HG02943 (cell line): ENCODE data around the gene CCDC146.
"Not testable (repeated sequence)": the region's sequence is repeated elsewhere in the genome, so short reads cannot be mapped to it uniquely, and the experiment has no call there.

ENCODE experiments used
- ATAC-seq: cut with Tn5 transposase; IDR thresholded peaks from one replicate; pipeline ENCODE4 v1.9.1; 2021; ENCODE audit warnings: mild to moderate bottlenecking, low read depth, moderate library complexity; ENCODE audit not compliant: unreplicated experiment

Gene CCDC146

GRCh38 chr7:77199013-77199966 lies 76.9 kb downstream of the CCDC146 start, which contains the start of gene FGL2:
FGL2 (minus strand) TSS chr7:77199819; CDS start chr7:77199793, 26 bp downstream.
- no peak for ATAC-seq

GRCh38 chr7:77200542-77200941 lies 78.1 kb downstream of the CCDC146 start:
- ATAC-seq, result no peak

- ATAC-seq, result peak; percentile 81
Measured at GRCh38 chr7:77202481-77202976, 80.1 kb downstream of the CCDC146 start.

GRCh38 chr7:77205706-77206105 lies 83.3 kb downstream of the CCDC146 start:
- no peak for ATAC-seq

GRCh38 chr7:77208416-77208815 lies 86.0 kb downstream of the CCDC146 start:
- ATAC-seq, result no peak

GRCh38 chr7:77209479-77210139 lies 87.2 kb downstream of the CCDC146 start:
- ATAC-seq, result no peak

- ATAC-seq, result no peak
Measured at GRCh38 chr7:77216181-77216845, 93.9 kb downstream of the CCDC146 start.

GRCh38 chr7:77217474-77218185 lies 95.2 kb downstream of the CCDC146 start:
- no peak for ATAC-seq

GRCh38 chr7:77219701-77220331 lies 97.4 kb downstream of the CCDC146 start:
- ATAC-seq, result not testable (repeated sequence)

- ATAC-seq, result no peak
Measured at GRCh38 chr7:77222065-77222464, 99.7 kb downstream of the CCDC146 start.

GRCh38 chr7:77222819-77223218 lies 100.4 kb downstream of the CCDC146 start:
- no peak for ATAC-seq

- ATAC-seq, result no peak
Measured at GRCh38 chr7:77223261-77223660, 100.8 kb downstream of the CCDC146 start.

GRCh38 chr7:77226357-77226839 lies 104.0 kb downstream of the CCDC146 start:
- ATAC-seq, result no peak

- not testable (repeated sequence) for ATAC-seq
Measured at GRCh38 chr7:77228795-77229194, 106.4 kb downstream of the CCDC146 start.

- ATAC-seq, result no peak
Measured at GRCh38 chr7:77232467-77232866, 110.1 kb downstream of the CCDC146 start.

GRCh38 chr7:77235276-77235675 lies 112.9 kb downstream of the CCDC146 start:
- ATAC-seq, result no peak

- ATAC-seq, result no peak
Measured at GRCh38 chr7:77238703-77239136, 116.3 kb downstream of the CCDC146 start.

GRCh38 chr7:77239471-77239870 lies 117.1 kb downstream of the CCDC146 start:
- no peak for ATAC-seq

- no peak for ATAC-seq
Measured at GRCh38 chr7:77242068-77242467, 119.7 kb downstream of the CCDC146 start.
